GM20000 (cell line): ENCODE data around the gene PPFIA2.
"Not testable (repeated sequence)": the region's sequence is repeated elsewhere in the genome, so short reads cannot be mapped to it uniquely, and the experiment has no call there.

Experiments used
- DNase-seq: peaks from one replicate; pipeline ENCODE4 v3.0.0; 2012; ENCODE audit warnings: low spot score
- TF ChIP-seq, protein P1 (sequence below): IDR thresholded peaks from 2 replicates; pipeline ENCODE4 v1.5.1; 2012; ENCODE audit warnings: mild to moderate bottlenecking, control low read depth; ENCODE audit errors: extremely low read depth, missing control alignments

Gene PPFIA2

DNA sequence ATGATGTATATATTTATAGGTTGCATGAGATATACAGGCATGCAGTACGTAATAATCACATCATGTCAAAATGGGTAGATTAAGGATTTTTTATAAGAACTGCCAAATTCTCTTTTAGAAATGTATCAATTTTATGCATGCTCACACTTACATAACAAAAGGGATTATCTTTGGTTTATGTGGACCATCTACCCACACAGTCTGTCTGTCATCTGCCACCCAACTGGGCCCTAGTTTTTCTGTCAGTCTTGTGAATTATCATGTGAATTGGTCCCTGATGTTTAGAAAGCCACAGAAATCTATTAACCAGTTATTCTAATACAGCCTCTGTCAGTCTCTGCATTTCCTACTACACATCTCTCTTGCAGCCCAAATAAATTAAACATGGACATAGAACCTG lies 547.8 kb downstream of the PPFIA2 start:
- DNase-seq: no peak

DNA sequence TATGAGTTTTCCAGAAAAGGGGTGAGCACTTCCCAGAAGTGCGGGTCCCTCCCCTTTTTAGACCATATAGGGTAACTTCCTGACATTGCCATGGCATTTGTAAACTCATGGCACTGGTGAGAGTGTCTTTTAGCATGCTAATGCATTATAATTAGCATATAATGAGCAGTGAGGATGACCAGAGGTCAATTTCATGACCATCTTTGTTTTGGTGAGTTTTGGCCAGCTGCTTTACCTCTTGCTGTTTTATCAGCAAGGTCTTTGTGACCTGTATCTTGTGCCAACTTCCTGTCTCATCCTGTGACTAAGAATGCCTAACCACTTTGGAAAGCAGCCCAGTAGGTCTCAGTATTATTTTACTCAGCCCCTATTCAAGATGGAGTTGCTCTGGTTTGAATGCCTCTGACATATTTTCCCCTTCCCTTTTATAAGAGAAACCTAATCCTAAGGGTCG lies 549.4 kb downstream of the PPFIA2 start:
- DNase-seq: not testable (repeated sequence)

More for the DNA sequence above, 547.8 kb downstream of the PPFIA2 start:
- TF ChIP-seq, protein P1, sequence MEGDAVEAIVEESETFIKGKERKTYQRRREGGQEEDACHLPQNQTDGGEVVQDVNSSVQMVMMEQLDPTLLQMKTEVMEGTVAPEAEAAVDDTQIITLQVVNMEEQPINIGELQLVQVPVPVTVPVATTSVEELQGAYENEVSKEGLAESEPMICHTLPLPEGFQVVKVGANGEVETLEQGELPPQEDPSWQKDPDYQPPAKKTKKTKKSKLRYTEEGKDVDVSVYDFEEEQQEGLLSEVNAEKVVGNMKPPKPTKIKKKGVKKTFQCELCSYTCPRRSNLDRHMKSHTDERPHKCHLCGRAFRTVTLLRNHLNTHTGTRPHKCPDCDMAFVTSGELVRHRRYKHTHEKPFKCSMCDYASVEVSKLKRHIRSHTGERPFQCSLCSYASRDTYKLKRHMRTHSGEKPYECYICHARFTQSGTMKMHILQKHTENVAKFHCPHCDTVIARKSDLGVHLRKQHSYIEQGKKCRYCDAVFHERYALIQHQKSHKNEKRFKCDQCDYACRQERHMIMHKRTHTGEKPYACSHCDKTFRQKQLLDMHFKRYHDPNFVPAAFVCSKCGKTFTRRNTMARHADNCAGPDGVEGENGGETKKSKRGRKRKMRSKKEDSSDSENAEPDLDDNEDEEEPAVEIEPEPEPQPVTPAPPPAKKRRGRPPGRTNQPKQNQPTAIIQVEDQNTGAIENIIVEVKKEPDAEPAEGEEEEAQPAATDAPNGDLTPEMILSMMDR: no peak

DNA sequence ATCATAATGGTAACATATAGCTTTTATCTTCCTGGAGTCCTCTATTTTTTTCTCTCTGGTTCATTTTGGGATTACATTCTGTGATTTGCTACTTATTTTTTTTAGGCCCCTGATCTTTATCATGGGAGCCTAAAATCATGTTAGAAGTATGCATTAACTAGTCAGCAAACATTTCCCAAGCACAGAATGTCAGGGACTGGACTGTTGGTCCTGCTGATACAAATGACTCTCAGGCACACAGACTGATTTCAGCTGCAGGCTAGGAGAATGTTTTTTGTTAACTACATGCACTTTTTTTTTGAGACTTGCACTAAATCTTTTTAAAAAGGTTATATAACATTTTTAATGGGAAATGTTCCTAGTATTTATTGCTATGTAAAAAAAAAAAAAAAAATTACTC lies 550.1 kb downstream of the PPFIA2 start:
- no peak for DNase-seq
- TF ChIP-seq, protein P1: no peak

GRCh38 chr12:81208187-81208911 lies 550.8 kb downstream of the PPFIA2 start:
- TF ChIP-seq, protein P1: no peak
- DNase-seq: no peak
